ENCODE measurements around the gene HEXA. TPM values are rescaled to one million over a fixed set of nuclear protein-coding genes. Genes with fewer than 3 reads are reported as not detected.

Gene HEXA
- total RNA-seq, 1 donor from 2014 or later, result 63.2 TPM

DNA sequence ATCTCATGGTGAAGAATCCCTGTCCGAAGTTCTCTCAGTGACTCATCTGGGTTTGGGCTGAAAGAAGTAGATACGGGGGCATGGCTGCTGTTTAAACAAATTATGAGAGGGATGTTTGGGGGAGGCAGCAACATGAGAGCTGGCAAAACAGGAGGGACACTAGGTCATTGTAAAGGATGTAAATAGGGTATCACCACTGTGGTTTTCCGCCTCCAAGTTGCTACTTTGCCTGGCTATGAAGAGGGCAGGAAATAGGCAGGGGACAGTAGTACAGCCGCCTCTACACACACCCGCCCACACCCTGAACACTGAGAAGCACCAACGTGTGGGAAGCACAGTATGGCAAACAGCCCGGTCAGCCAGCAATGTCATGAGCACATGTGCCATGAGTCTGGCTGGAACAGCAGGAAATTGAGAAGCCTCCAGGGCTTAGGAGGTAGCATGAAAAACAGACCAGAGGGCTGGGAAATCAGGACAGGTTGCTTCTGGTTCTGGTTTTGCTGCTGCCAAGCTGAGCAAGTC, 17.1 kb downstream of the HEXA start:
- Mint-ChIP-seq H3K4me1 (no peaks in the 10 kb centered on the region), H3K36me3 (ENCODE audit: low read depth) (no peaks in the 10 kb centered on the region), H3K9me3 (no peaks in the 10 kb centered on the region), H3K4me3 (no peak overlapping the region), H3K27ac (ENCODE audit: unreplicated experiment) (peak overlapping the region; percentile 28), H3K27me3 (ENCODE audit: low read depth) (no peaks in the 10 kb centered on the region)
- TF ChIP-seq, protein P1, sequence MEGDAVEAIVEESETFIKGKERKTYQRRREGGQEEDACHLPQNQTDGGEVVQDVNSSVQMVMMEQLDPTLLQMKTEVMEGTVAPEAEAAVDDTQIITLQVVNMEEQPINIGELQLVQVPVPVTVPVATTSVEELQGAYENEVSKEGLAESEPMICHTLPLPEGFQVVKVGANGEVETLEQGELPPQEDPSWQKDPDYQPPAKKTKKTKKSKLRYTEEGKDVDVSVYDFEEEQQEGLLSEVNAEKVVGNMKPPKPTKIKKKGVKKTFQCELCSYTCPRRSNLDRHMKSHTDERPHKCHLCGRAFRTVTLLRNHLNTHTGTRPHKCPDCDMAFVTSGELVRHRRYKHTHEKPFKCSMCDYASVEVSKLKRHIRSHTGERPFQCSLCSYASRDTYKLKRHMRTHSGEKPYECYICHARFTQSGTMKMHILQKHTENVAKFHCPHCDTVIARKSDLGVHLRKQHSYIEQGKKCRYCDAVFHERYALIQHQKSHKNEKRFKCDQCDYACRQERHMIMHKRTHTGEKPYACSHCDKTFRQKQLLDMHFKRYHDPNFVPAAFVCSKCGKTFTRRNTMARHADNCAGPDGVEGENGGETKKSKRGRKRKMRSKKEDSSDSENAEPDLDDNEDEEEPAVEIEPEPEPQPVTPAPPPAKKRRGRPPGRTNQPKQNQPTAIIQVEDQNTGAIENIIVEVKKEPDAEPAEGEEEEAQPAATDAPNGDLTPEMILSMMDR (conservative IDR thresholded peaks at IDR 0.05), result no peak
- DNase-seq (ENCODE audit: low read depth, low spot score), result no peak

DNA sequence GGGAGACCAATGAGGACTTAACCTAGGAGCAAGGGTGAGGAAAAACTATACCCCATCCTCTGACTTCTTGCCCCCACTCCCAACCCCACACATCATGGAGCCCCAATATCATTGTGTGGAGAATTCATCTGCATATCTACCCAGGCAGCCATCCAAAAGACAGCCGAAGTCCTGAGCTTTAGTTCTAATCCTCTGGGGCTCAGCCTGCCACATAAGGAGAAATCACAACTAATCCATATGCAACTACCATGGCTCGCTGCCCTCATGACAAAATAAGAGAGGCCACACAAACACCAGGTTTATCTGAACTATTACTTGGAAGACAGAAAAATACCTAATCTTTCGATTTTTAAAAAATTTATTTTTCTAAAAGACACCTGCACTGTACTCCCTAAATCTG, 17.7 kb downstream of the HEXA start:
- Mint-ChIP-seq H3K4me1 (no peaks in the 10 kb centered on the region), H3K36me3 (ENCODE audit: low read depth) (no peaks in the 10 kb centered on the region)
- TF ChIP-seq, protein P1 (conservative IDR thresholded peaks at IDR 0.05), result no peak

DNA sequence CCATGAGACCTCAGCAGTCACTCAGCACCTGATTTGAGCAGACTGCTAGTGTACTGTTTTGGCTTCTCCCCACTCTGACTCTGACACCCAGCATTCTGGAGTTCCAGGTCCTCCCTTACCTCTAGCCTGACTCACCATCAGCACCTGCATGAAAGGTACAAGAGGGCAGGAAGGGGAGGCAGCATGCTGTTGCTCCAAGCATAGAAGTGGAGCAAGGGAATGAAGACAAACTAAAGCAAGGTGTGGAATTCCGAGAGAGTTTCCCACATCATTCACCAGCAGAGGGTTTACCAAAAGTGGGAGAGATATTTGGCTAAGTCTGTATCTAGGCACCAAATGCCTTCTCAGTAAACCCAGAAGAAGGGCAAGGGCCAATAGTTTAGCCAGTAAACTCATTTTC, 21.3 kb downstream of the HEXA start:
- no peaks in the 10 kb centered on the region for H3K4me1 Mint-ChIP-seq
- no peak overlapping the region for H3K4me3 Mint-ChIP-seq
- no peaks in the 10 kb centered on the region for H3K36me3 Mint-ChIP-seq (ENCODE audit: low read depth)
- H3K27me3 Mint-ChIP-seq (ENCODE audit: low read depth), result no peaks in the 10 kb centered on the region
- DNase-seq (ENCODE audit: low read depth, low spot score), result no peak
- no peak overlapping the region for H3K27ac Mint-ChIP-seq (ENCODE audit: unreplicated experiment)
- no peaks in the 10 kb centered on the region for H3K9me3 Mint-ChIP-seq
- TF ChIP-seq, protein P1 (conservative IDR thresholded peaks at IDR 0.05), result no peak

More for the DNA sequence above, 17.7 kb downstream of the HEXA start:
- H3K27ac Mint-ChIP-seq (ENCODE audit: unreplicated experiment), result no peak overlapping the region
- H3K4me3 Mint-ChIP-seq, result no peak overlapping the region
- DNase-seq (ENCODE audit: low read depth, low spot score), result no peak
- no peaks in the 10 kb centered on the region for H3K27me3 Mint-ChIP-seq (ENCODE audit: low read depth)
- H3K9me3 Mint-ChIP-seq, result no peaks in the 10 kb centered on the region

DNA sequence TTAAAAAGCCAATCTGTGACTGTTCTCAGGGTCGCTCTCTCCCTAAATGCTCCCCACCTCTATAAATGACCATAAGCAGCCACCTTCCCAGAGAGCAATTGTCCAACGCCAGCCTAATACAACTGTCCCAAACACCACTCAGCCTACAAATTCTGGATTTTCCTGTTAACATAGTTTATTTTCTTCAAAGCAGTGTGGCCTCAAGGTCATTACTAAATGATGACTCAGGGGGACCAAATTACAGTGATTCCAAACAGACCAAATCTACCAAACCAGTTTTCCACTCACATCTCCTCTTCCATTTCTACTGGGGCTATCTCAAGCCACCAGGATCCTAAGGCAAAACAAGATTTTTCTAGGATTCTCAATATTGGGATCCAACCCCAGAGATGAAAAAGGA, 22.5 kb downstream of the HEXA start:
- TF ChIP-seq, protein P1 (conservative IDR thresholded peaks at IDR 0.05), result no peak
- no peaks in the 10 kb centered on the region for H3K4me1 Mint-ChIP-seq
- no peaks in the 10 kb centered on the region for H3K36me3 Mint-ChIP-seq (ENCODE audit: low read depth)
- H3K27me3 Mint-ChIP-seq (ENCODE audit: low read depth), result no peaks in the 10 kb centered on the region
- DNase-seq (ENCODE audit: low read depth, low spot score), result no peak
- peak overlapping the region; percentile 57 for H3K27ac Mint-ChIP-seq (ENCODE audit: unreplicated experiment)
- no peak overlapping the region for H3K4me3 Mint-ChIP-seq
- no peaks in the 10 kb centered on the region for H3K9me3 Mint-ChIP-seq

DNA sequence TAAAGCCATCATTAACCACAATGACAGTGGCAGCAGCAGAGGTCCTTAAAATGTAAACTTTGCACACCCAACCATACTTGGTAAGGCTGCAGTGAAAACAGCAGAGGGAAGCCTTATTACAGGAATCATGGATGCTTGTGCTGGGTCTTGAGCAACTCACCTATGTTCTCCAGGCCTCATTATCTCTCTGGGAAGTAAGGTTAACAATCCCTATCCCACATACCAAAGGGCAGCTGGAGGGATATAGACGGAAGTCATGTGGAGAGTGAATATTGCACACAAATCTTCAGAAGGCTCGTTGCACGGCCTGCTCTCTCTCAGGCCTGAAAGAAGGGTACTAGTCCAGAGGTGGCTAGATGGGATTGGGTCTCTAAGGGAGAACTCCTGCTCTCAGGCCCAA, 30.0 kb downstream of the HEXA start:
- no peak for DNase-seq (ENCODE audit: low read depth, low spot score)
- no peak overlapping the region for H3K4me3 Mint-ChIP-seq
- TF ChIP-seq, protein P1 (conservative IDR thresholded peaks at IDR 0.05), result no peak
- no peak overlapping the region for H3K27ac Mint-ChIP-seq (ENCODE audit: unreplicated experiment)
- no peaks in the 10 kb centered on the region for H3K27me3 Mint-ChIP-seq (ENCODE audit: low read depth)
- H3K9me3 Mint-ChIP-seq, result no peaks in the 10 kb centered on the region
- peaks cover 3% of the 10 kb centered on the region for H3K36me3 Mint-ChIP-seq (ENCODE audit: low read depth)
- H3K4me1 Mint-ChIP-seq, result no peaks in the 10 kb centered on the region

Data from neural crest cell (in vitro differentiated cells).